SU-DHL-6 (cell line): ENCODE measurements around the gene KRT82.

Source experiments
- EZH2phosphoT487 ChIP-seq: fragments of 200-600 bp; sonication (generic), shearing (Covaris generic); conservative IDR thresholded peaks from 2 replicates; pipeline ENCODE4 v1.6.1; 2018; ENCODE audit warnings: mild to moderate bottlenecking, antibody characterized with exemption, low read length, moderate library complexity, mixed read lengths
- TF ChIP-seq, protein P1 (sequence below): fragments of 200-600 bp; sonication (generic); IDR thresholded peaks from one replicate; pipeline ENCODE4 v1.5.1; 2017; ENCODE audit warnings: antibody characterized with exemption, mild to moderate bottlenecking, low read length, moderate library complexity; ENCODE audit not compliant: insufficient read depth, poor library complexity, severe bottlenecking

- TF ChIP-seq, protein P1, sequence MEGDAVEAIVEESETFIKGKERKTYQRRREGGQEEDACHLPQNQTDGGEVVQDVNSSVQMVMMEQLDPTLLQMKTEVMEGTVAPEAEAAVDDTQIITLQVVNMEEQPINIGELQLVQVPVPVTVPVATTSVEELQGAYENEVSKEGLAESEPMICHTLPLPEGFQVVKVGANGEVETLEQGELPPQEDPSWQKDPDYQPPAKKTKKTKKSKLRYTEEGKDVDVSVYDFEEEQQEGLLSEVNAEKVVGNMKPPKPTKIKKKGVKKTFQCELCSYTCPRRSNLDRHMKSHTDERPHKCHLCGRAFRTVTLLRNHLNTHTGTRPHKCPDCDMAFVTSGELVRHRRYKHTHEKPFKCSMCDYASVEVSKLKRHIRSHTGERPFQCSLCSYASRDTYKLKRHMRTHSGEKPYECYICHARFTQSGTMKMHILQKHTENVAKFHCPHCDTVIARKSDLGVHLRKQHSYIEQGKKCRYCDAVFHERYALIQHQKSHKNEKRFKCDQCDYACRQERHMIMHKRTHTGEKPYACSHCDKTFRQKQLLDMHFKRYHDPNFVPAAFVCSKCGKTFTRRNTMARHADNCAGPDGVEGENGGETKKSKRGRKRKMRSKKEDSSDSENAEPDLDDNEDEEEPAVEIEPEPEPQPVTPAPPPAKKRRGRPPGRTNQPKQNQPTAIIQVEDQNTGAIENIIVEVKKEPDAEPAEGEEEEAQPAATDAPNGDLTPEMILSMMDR, result no peak
- no peak for TF ChIP-seq EZH2phosphoT487
Measured at GRCh38 chr12:52438305-52439301, 32.5 kb upstream of the KRT82 start.
